ENCODE measurements around the gene PAPOLG. TPM values are rescaled to one million over a fixed set of nuclear protein-coding genes. Genes with fewer than 3 reads are reported as not detected.

PAPOLG gene
- total and polyA plus RNA-seq, 4 donors, result 5.9 to 26.2 (median 6.9) TPM

- Histone ChIP-seq H3K9ac (ENCODE audit: insufficient read depth in 1 of 2, low read length in 2 of 2) (no peak overlapping the region), H3K9me3 (ENCODE audit: control insufficient read depth in 4 of 4, insufficient read depth in 3 of 4, low read length in 3 of 4) (no peaks in the 10 kb centered on the region), H3K27ac (ENCODE audit: low read depth in 1 of 2, low read length in 1 of 2) (no peak overlapping the region), H3K27me3 (ENCODE audit: control insufficient read depth in 3 of 3, insufficient read depth in 3 of 3, low read length in 2 of 3) (no peaks in the 10 kb centered on the region), H3K4me3 (no peak overlapping the region), H3K4me1 (ENCODE audit: control insufficient read depth in 5 of 5, insufficient read depth in 5 of 5, low read length in 5 of 5) (no peaks in the 10 kb centered on the region), H3K36me3 (ENCODE audit: control insufficient read depth in 4 of 4, insufficient read depth in 4 of 4, low read length in 4 of 4) (no peaks in the 10 kb centered on the region)
- DNase-seq, result no peak
- TF ChIP-seq CTCF (IDR thresholded peaks at IDR 0.05; ENCODE audit: control extremely low read depth, extremely low read depth), result no peak
- no peak for ATAC-seq (ENCODE audit: insufficient read depth, low FRiP score)
- 66 to 71% methylated on average over 15 of the region's 15 CpGs for WGBS, 2 donors
Observed at GRCh38 chr2:60819155-60819862, 63.2 kb downstream of the PAPOLG start.

- no peaks in the 10 kb centered on the region for H3K36me3 ChIP-seq (ENCODE audit: control insufficient read depth in 4 of 4, insufficient read depth in 4 of 4, low read length in 4 of 4)
- WGBS, 2 donors, result 92 to 98% methylated on average over 13 of the region's 13 CpGs
- ATAC-seq (ENCODE audit: insufficient read depth, low FRiP score) (no peak), DNase-seq (no peak)
- no peaks in the 10 kb centered on the region for H3K27me3 ChIP-seq (ENCODE audit: control insufficient read depth in 3 of 3, insufficient read depth in 3 of 3, low read length in 2 of 3)
- no peaks in the 10 kb centered on the region for H3K4me1 ChIP-seq (ENCODE audit: control insufficient read depth in 5 of 5, insufficient read depth in 5 of 5, low read length in 5 of 5)
- TF ChIP-seq CTCF (IDR thresholded peaks at IDR 0.05; ENCODE audit: control extremely low read depth, extremely low read depth), result no peak
- no peak overlapping the region for H3K27ac ChIP-seq (ENCODE audit: low read depth in 1 of 2, low read length in 1 of 2)
- no peak overlapping the region for H3K4me3 ChIP-seq
- no peaks in the 10 kb centered on the region for H3K9me3 ChIP-seq (ENCODE audit: control insufficient read depth in 4 of 4, insufficient read depth in 3 of 4, low read length in 3 of 4)
- H3K9ac ChIP-seq (ENCODE audit: insufficient read depth in 1 of 2, low read length in 2 of 2), result no peak overlapping the region
Observed at GRCh38 chr2:60819936-60820335, 63.9 kb downstream of the PAPOLG start.

- whole genome bisulfite sequencing, 2 donors, result 91 to 93% methylated on average over 12 of the region's 12 CpGs
- no peak for TF ChIP-seq CTCF (IDR thresholded peaks at IDR 0.05; ENCODE audit: control extremely low read depth, extremely low read depth)
- no peak overlapping the region for H3K4me3 ChIP-seq
- no peak for ATAC-seq (ENCODE audit: insufficient read depth, low FRiP score)
- no peaks in the 10 kb centered on the region for H3K4me1 ChIP-seq (ENCODE audit: control insufficient read depth in 5 of 5, insufficient read depth in 5 of 5, low read length in 5 of 5)
- no peak overlapping the region for H3K9ac ChIP-seq (ENCODE audit: insufficient read depth in 1 of 2, low read length in 2 of 2)
- no peaks in the 10 kb centered on the region for H3K9me3 ChIP-seq (ENCODE audit: control insufficient read depth in 4 of 4, insufficient read depth in 3 of 4, low read length in 3 of 4)
- no peaks in the 10 kb centered on the region for H3K36me3 ChIP-seq (ENCODE audit: control insufficient read depth in 4 of 4, insufficient read depth in 4 of 4, low read length in 4 of 4)
- H3K27me3 ChIP-seq (ENCODE audit: control insufficient read depth in 3 of 3, insufficient read depth in 3 of 3, low read length in 2 of 3), result no peaks in the 10 kb centered on the region
- no peak overlapping the region for H3K27ac ChIP-seq (ENCODE audit: low read depth in 1 of 2, low read length in 1 of 2)
- no peak for DNase-seq
Observed at GRCh38 chr2:60820416-60821132, 64.5 kb downstream of the PAPOLG start.
